WTC11 (cell line): Measurements from ENCODE around the gene TWIST2. TPM values are rescaled to one million over a fixed set of nuclear protein-coding genes. Genes with fewer than 3 reads are reported as not detected.

Experiments used
- ATAC-seq: fragments of 200-7000 bp; cut with Tn5 transposase; 2 replicates; pipeline ENCODE4 v1.10.0; 2021; ENCODE audit warnings: mild to moderate bottlenecking, moderate library complexity
- CTCF ChIA-PET: fragments of 300-600 bp; sonication (Branson Sonifier 250); formaldehyde crosslinking; loops from one replicate; lab custom pipeline; 2021; ENCODE audit warnings: antibody characterized with exemption; lab: Charles Lee
- POLR2A ChIA-PET: fragments of 350-600 bp; sonication (Branson Sonifier 250); formaldehyde crosslinking; loops from one replicate; lab custom pipeline; 2021; ENCODE audit warnings: antibody characterized with exemption; lab: Charles Lee
- DNase-seq: peaks from one replicate; pipeline ENCODE4 v3.0.0; 2021; ENCODE audit warnings: low spot score
- H3K27ac Mint-ChIP-seq: 2 replicates; pipeline ENCODE4 v1.8.0; 2021; ENCODE audit warnings: mixed read lengths
- H3K27me3 Mint-ChIP-seq: 2 replicates; pipeline ENCODE4 v1.8.0; 2021; ENCODE audit warnings: low read depth, mild to moderate bottlenecking, moderate library complexity, mixed read lengths
- H3K36me3 Mint-ChIP-seq: 2 replicates; pipeline ENCODE4 v1.8.0; 2021; ENCODE audit warnings: mixed read lengths
- H3K4me1 Mint-ChIP-seq: 2 replicates; pipeline ENCODE4 v1.8.0; 2022; ENCODE audit warnings: mixed read lengths
- H3K4me3 Mint-ChIP-seq: 2 replicates; pipeline ENCODE4 v1.8.0; 2021; ENCODE audit warnings: mild to moderate bottlenecking, moderate library complexity, mixed read lengths
- H3K9me3 Mint-ChIP-seq: 2 replicates; pipeline ENCODE4 v1.8.0; 2021; ENCODE audit warnings: mixed read lengths
- ETV6 ChIP-seq: sonication (generic); formaldehyde crosslinking; IDR thresholded peaks from 2 replicates; pipeline ENCODE4 v1.8.1; 2022; ENCODE audit warnings: mild to moderate bottlenecking, missing genetic modification reagents
- FOXJ3 ChIP-seq: sonication (generic); formaldehyde crosslinking; IDR thresholded peaks from 2 replicates; pipeline ENCODE4 v1.9.0; 2021; ENCODE audit warnings: missing genetic modification reagents, mild to moderate bottlenecking, borderline replicate concordance
- FOXP1 ChIP-seq: sonication (generic); formaldehyde crosslinking; IDR thresholded peaks from 2 replicates; pipeline ENCODE4 v1.8.0; 2022; ENCODE audit warnings: missing genetic modification reagents, mild to moderate bottlenecking, moderate library complexity, borderline replicate concordance
- GABPB1 ChIP-seq: sonication (generic); formaldehyde crosslinking; IDR thresholded peaks from 2 replicates; pipeline ENCODE4 v1.8.1; 2023; ENCODE audit warnings: mild to moderate bottlenecking, missing genetic modification reagents
- IRF2 ChIP-seq: sonication (generic); formaldehyde crosslinking; IDR thresholded peaks from 2 replicates; pipeline ENCODE4 v1.8.0; 2022; ENCODE audit warnings: low read depth, missing genetic modification reagents, borderline replicate concordance
- SMAD3 ChIP-seq: sonication (generic); formaldehyde crosslinking; IDR thresholded peaks from 2 replicates; pipeline ENCODE4 v1.8.0; 2022; ENCODE audit warnings: missing genetic modification reagents, mild to moderate bottlenecking, borderline replicate concordance
- SOX15 ChIP-seq: fragments of 250-450 bp; sonication (Bioruptor Pico); IDR thresholded peaks from 2 replicates; pipeline ENCODE4 v1.9.0; 2021; ENCODE audit warnings: mild to moderate bottlenecking
- TP53 ChIP-seq: sonication (generic); formaldehyde crosslinking; IDR thresholded peaks from 2 replicates; pipeline ENCODE4 v1.8.1; 2023; ENCODE audit warnings: mild to moderate bottlenecking, missing genetic modification reagents
- ZNF219 ChIP-seq: sonication (generic); formaldehyde crosslinking; IDR thresholded peaks from 2 replicates; pipeline ENCODE4 v1.8.0; 2023; ENCODE audit warnings: missing genetic modification reagents, mild to moderate bottlenecking, borderline replicate concordance
- ZNF263 ChIP-seq: sonication (generic); formaldehyde crosslinking; IDR thresholded peaks from 2 replicates; pipeline ENCODE4 v1.8.1; 2022; ENCODE audit warnings: low read depth, mild to moderate bottlenecking, moderate library complexity, missing genetic modification reagents
- ZNF416 ChIP-seq: fragments of 250-450 bp; sonication (Bioruptor Pico); IDR thresholded peaks from 2 replicates; pipeline ENCODE4 v1.9.0; 2021; ENCODE audit warnings: mild to moderate bottlenecking, inconsistent platforms
- total RNA-seq: library from RNA; stranded (reverse); gene quantifications from 3 replicates; pipeline ENCODE4 v1.2.3, GENCODE V29; 2021
- TF ChIP-seq, protein P1 (sequence below): sonication (generic); formaldehyde crosslinking; IDR thresholded peaks from 2 replicates; pipeline ENCODE4 v1.8.1; 2023; ENCODE audit warnings: mild to moderate bottlenecking, moderate library complexity, missing genetic modification reagents
- TF ChIP-seq, protein P2 (sequence below): sonication (generic); formaldehyde crosslinking; IDR thresholded peaks from 2 replicates; pipeline ENCODE4 v1.8.0; 2023; ENCODE audit warnings: mild to moderate bottlenecking, missing genetic modification reagents
- TF ChIP-seq, protein P3 (sequence below): sonication (generic); formaldehyde crosslinking; IDR thresholded peaks from 2 replicates; pipeline ENCODE4 v1.8.0; 2023; ENCODE audit warnings: missing genetic modification reagents
- TF ChIP-seq, protein P4 (sequence below): sonication (generic); formaldehyde crosslinking; IDR thresholded peaks from 2 replicates; pipeline ENCODE4 v1.8.0; 2022; ENCODE audit warnings: mild to moderate bottlenecking, missing genetic modification reagents
- TF ChIP-seq, protein P5 (sequence below): fragments of 250-450 bp; sonication (Bioruptor Pico); IDR thresholded peaks from 2 replicates; pipeline ENCODE4 v1.8.0; 2021; ENCODE audit warnings: mild to moderate bottlenecking
- TF ChIP-seq, protein P6 (sequence below): sonication (generic); formaldehyde crosslinking; IDR thresholded peaks from 2 replicates; pipeline ENCODE4 v1.8.0; 2023; ENCODE audit warnings: missing genetic modification reagents, mild to moderate bottlenecking, borderline replicate concordance
- TF ChIP-seq, protein P7 (sequence below): sonication (generic); formaldehyde crosslinking; IDR thresholded peaks from 2 replicates; pipeline ENCODE4 v1.8.1; 2022; ENCODE audit warnings: mild to moderate bottlenecking, missing genetic modification reagents, moderate library complexity, borderline replicate concordance
- TF ChIP-seq, protein P8 (sequence below): sonication (generic); formaldehyde crosslinking; IDR thresholded peaks from 2 replicates; pipeline ENCODE4 v1.8.1; 2022; ENCODE audit warnings: low read depth, mild to moderate bottlenecking, moderate library complexity, missing genetic modification reagents, borderline replicate concordance
- TF ChIP-seq, protein P9 (sequence below): sonication (generic); formaldehyde crosslinking; conservative IDR thresholded peaks from 2 replicates; pipeline ENCODE4 v1.8.1; 2022; ENCODE audit warnings: mild to moderate bottlenecking, missing genetic modification reagents

TWIST2 gene
- total RNA-seq, 1 experiment from 2014 or later: 5.7 TPM

DNA sequence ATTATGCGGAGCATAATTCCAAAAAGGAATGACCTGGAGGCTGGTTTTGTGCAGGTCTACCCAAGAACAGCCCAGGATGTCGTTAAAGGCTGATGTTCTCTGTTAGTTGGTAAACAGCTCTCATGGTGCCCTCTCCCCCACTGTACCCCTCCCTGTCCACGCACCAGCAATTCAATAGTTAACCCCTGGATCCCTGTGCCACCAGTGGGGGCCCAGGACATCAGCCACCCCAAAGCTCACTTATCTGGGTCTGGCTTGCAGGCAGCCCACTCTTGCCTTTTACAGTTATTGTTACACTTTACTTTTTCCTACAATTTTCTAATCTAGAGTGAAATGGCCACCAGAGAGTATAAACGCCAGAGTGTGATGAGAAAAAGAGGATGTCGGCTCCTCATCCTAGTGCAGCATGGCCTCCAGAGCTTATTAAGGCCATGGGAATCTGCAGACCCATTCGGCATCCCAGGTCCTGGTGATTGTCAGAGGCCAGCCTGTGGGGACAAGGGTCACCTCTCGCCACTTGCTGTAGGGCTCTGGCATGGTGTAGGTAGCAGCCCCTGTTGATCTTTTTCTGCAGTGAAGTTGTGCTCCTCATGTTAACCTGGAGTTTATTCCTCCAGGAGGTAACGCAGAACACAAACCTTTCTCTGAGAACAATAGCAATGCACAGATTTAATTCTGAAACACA, 30.3 kb downstream of the TWIST2 start:
- H3K9me3 Mint-ChIP-seq: peaks cover 11% of the 10 kb centered on the region
- no peak overlapping the region for H3K4me3 Mint-ChIP-seq
- no peaks in the 10 kb centered on the region for H3K27me3 Mint-ChIP-seq
- no peaks in the 10 kb centered on the region for H3K36me3 Mint-ChIP-seq
- CTCF ChIA-PET: interaction anchor here (0.9 kb wide), 1 partner anchor 16 kb away, joined by 3 read pairs; no protein-coding TSS in a partner anchor
- ATAC-seq: no peak
- TF ChIP-seq SOX15: no peak
- TF ChIP-seq FOXP1: no peak
- TF ChIP-seq, protein P1, sequence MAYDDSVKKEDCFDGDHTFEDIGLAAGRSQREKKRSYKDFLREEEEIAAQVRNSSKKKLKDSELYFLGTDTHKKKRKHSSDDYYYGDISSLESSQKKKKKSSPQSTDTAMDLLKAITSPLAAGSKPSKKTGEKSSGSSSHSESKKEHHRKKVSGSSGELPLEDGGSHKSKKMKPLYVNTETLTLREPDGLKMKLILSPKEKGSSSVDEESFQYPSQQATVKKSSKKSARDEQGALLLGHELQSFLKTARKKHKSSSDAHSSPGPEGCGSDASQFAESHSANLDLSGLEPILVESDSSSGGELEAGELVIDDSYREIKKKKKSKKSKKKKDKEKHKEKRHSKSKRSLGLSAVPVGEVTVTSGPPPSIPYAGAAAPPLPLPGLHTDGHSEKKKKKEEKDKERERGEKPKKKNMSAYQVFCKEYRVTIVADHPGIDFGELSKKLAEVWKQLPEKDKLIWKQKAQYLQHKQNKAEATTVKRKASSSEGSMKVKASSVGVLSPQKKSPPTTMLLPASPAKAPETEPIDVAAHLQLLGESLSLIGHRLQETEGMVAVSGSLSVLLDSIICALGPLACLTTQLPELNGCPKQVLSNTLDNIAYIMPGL (CRISPR knock-in tag): no peak
- TF ChIP-seq, protein P2, sequence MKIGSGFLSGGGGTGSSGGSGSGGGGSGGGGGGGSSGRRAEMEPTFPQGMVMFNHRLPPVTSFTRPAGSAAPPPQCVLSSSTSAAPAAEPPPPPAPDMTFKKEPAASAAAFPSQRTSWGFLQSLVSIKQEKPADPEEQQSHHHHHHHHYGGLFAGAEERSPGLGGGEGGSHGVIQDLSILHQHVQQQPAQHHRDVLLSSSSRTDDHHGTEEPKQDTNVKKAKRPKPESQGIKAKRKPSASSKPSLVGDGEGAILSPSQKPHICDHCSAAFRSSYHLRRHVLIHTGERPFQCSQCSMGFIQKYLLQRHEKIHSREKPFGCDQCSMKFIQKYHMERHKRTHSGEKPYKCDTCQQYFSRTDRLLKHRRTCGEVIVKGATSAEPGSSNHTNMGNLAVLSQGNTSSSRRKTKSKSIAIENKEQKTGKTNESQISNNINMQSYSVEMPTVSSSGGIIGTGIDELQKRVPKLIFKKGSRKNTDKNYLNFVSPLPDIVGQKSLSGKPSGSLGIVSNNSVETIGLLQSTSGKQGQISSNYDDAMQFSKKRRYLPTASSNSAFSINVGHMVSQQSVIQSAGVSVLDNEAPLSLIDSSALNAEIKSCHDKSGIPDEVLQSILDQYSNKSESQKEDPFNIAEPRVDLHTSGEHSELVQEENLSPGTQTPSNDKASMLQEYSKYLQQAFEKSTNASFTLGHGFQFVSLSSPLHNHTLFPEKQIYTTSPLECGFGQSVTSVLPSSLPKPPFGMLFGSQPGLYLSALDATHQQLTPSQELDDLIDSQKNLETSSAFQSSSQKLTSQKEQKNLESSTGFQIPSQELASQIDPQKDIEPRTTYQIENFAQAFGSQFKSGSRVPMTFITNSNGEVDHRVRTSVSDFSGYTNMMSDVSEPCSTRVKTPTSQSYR: no peak
- TF ChIP-seq, protein P3, sequence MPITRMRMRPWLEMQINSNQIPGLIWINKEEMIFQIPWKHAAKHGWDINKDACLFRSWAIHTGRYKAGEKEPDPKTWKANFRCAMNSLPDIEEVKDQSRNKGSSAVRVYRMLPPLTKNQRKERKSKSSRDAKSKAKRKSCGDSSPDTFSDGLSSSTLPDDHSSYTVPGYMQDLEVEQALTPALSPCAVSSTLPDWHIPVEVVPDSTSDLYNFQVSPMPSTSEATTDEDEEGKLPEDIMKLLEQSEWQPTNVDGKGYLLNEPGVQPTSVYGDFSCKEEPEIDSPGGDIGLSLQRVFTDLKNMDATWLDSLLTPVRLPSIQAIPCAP (CRISPR knock-in tag): no peak
- no peak for TF ChIP-seq SMAD3
- TF ChIP-seq, protein P4, sequence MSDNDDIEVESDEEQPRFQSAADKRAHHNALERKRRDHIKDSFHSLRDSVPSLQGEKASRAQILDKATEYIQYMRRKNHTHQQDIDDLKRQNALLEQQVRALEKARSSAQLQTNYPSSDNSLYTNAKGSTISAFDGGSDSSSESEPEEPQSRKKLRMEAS (CRISPR knock-in tag): no peak
- TF ChIP-seq FOXJ3 (CRISPR knock-in tag): no peak
- no peak for TF ChIP-seq ZNF416 (CRISPR knock-in tag)
- TF ChIP-seq, protein P5, sequence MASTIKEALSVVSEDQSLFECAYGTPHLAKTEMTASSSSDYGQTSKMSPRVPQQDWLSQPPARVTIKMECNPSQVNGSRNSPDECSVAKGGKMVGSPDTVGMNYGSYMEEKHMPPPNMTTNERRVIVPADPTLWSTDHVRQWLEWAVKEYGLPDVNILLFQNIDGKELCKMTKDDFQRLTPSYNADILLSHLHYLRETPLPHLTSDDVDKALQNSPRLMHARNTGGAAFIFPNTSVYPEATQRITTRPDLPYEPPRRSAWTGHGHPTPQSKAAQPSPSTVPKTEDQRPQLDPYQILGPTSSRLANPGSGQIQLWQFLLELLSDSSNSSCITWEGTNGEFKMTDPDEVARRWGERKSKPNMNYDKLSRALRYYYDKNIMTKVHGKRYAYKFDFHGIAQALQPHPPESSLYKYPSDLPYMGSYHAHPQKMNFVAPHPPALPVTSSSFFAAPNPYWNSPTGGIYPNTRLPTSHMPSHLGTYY (CRISPR knock-in tag): no peak
- TF ChIP-seq ZNF263 (CRISPR knock-in tag): no peak
- no peak for TF ChIP-seq ZNF219 (CRISPR knock-in tag)
- TF ChIP-seq, protein P6, sequence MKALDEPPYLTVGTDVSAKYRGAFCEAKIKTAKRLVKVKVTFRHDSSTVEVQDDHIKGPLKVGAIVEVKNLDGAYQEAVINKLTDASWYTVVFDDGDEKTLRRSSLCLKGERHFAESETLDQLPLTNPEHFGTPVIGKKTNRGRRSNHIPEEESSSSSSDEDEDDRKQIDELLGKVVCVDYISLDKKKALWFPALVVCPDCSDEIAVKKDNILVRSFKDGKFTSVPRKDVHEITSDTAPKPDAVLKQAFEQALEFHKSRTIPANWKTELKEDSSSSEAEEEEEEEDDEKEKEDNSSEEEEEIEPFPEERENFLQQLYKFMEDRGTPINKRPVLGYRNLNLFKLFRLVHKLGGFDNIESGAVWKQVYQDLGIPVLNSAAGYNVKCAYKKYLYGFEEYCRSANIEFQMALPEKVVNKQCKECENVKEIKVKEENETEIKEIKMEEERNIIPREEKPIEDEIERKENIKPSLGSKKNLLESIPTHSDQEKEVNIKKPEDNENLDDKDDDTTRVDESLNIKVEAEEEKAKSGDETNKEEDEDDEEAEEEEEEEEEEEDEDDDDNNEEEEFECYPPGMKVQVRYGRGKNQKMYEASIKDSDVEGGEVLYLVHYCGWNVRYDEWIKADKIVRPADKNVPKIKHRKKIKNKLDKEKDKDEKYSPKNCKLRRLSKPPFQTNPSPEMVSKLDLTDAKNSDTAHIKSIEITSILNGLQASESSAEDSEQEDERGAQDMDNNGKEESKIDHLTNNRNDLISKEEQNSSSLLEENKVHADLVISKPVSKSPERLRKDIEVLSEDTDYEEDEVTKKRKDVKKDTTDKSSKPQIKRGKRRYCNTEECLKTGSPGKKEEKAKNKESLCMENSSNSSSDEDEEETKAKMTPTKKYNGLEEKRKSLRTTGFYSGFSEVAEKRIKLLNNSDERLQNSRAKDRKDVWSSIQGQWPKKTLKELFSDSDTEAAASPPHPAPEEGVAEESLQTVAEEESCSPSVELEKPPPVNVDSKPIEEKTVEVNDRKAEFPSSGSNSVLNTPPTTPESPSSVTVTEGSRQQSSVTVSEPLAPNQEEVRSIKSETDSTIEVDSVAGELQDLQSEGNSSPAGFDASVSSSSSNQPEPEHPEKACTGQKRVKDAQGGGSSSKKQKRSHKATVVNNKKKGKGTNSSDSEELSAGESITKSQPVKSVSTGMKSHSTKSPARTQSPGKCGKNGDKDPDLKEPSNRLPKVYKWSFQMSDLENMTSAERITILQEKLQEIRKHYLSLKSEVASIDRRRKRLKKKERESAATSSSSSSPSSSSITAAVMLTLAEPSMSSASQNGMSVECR: no peak
- TF ChIP-seq GABPB1 (CRISPR knock-in tag): no peak
- no peak for TF ChIP-seq ETV6 (CRISPR knock-in tag)
- TF ChIP-seq TP53 (CRISPR knock-in tag): no peak
- TF ChIP-seq, protein P7, sequence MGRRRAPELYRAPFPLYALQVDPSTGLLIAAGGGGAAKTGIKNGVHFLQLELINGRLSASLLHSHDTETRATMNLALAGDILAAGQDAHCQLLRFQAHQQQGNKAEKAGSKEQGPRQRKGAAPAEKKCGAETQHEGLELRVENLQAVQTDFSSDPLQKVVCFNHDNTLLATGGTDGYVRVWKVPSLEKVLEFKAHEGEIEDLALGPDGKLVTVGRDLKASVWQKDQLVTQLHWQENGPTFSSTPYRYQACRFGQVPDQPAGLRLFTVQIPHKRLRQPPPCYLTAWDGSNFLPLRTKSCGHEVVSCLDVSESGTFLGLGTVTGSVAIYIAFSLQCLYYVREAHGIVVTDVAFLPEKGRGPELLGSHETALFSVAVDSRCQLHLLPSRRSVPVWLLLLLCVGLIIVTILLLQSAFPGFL (CRISPR knock-in tag): no peak
- TF ChIP-seq, protein P8, sequence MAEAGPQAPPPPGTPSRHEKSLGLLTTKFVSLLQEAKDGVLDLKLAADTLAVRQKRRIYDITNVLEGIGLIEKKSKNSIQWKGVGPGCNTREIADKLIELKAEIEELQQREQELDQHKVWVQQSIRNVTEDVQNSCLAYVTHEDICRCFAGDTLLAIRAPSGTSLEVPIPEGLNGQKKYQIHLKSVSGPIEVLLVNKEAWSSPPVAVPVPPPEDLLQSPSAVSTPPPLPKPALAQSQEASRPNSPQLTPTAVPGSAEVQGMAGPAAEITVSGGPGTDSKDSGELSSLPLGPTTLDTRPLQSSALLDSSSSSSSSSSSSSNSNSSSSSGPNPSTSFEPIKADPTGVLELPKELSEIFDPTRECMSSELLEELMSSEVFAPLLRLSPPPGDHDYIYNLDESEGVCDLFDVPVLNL (CRISPR knock-in tag): no peak
- no peak for TF ChIP-seq IRF2 (CRISPR knock-in tag)
- TF ChIP-seq, protein P9, sequence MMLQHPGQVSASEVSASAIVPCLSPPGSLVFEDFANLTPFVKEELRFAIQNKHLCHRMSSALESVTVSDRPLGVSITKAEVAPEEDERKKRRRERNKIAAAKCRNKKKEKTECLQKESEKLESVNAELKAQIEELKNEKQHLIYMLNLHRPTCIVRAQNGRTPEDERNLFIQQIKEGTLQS (CRISPR knock-in tag): no peak
- DNase-seq: no peak
- POLR2A ChIA-PET: no interaction called here
- no peaks in the 10 kb centered on the region for H3K4me1 Mint-ChIP-seq
- no peak overlapping the region for H3K27ac Mint-ChIP-seq
